Tibial artery (tissue), 4 donors: ENCODE measurements around the gene LRPAP1.
"Not testable (repeated sequence)": the region's sequence is repeated elsewhere in the genome, so short reads cannot be mapped to it uniquely, and the experiment has no call there.

Experiments used
- DNase-seq, 2 donors: peaks; one replicate each; pipeline ENCODE4 v3.0.0-alpha.2; 2019
- H3K27ac ChIP-seq, 2 donors: fragments of 200-600 bp; sonication (generic) in 1 of 2; 1 replicate in 1 of 2; 2 replicates in 1 of 2; pipeline ENCODE4 v1.5.1; 2018 to 2019; ENCODE audit warnings: mild to moderate bottlenecking in 1 of 2
- H3K27me3 ChIP-seq, 2 donors: fragments of 200-600 bp; sonication (generic) in 1 of 2; one replicate each; pipeline versions ENCODE4 v1.5.1 to v1.6.0; 2016 to 2019
- H3K36me3 ChIP-seq, 3 donors: fragments of 200-600 bp; sonication (generic) in 2 of 3; one replicate each; pipeline ENCODE4 v1.5.1; 2016 to 2019; ENCODE audit warnings: mild to moderate bottlenecking in 2 of 3
- H3K4me1 ChIP-seq, 4 donors: fragments of 200-600 bp; sonication (generic) in 2 of 4; 1 replicate in 3 of 4; 2 replicates in 1 of 4; pipeline ENCODE4 v1.5.1; 2016 to 2019
- H3K4me3 ChIP-seq, 2 donors: fragments of 200-600 bp; sonication (generic) in 1 of 2; 1 replicate in 1 of 2; 2 replicates in 1 of 2; pipeline ENCODE4 v1.5.1; 2018 to 2019; ENCODE audit warnings: mild to moderate bottlenecking in 2 of 2
- H3K9me3 ChIP-seq, 3 donors: fragments of 200-600 bp; sonication (generic) in 1 of 3; one replicate each; pipeline ENCODE4 v1.5.1; 2016 to 2019
- intact Hi-C: fragments of 100-400 bp; cut with DNase I; formaldehyde crosslinking; loops from one replicate; pipeline ENCODE4 v1.15.0; 2023; ENCODE audit warnings: low total_unique reads
- TF ChIP-seq, protein P1 (sequence below), 2 experiments: fragments of 200-600 bp in 1 of 2; fragments of 450-650 bp in 1 of 2; IDR thresholded peaks; one replicate each; pipeline ENCODE4 v1.5.1; 2017 to 2019; ENCODE audit warnings: antibody characterized with exemption in 2 of 2, mild to moderate bottlenecking in 1 of 2, moderate library complexity in 1 of 2

LRPAP1 gene

DNA sequence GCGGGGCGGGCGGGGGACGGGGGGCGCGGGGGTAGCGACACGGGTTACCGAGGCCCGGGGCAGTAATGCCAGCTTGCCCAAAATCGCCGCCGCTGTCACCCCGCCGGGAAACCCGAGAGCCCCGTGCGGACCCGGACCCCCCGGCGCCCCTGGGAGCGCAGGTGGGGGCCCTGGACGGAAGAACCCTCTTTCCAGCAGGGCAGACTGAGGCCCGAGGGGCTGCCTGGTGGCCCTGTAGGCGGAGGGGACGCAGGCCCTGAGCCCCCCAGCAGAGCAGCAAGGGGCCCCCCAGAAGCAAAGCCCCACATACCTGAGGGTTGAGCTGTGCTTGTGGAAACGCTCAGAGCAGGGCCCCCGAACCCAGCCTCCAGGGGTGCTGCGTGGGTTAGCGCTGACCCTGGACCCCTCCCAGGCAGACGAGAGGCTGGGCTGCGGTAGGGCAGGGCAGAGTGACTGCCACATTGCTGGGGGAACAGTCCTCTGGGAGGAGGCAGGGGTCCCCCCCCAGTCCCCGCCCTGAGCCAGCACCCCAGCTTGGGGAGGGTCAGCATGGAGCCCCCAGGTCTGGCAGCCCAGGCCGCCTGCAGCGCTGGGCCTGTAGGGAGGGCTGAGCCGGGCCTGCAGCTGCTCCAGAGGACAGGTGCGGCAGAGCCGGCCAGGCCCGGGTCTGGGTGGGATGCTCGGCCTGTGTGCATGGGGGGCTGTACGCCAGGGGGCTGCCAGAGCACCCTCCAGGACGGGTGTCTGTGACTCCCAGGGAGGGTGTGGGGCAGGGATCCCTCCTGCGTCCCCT is 68.5 kb downstream of the LRPAP1 start:
- H3K27me3 ChIP-seq = no peaks in the 10 kb centered on the region
- H3K36me3 ChIP-seq = no peaks in the 10 kb centered on the region
- peak overlapping the region; percentile 56 to 62 for H3K4me3 ChIP-seq
- TF ChIP-seq, protein P1, sequence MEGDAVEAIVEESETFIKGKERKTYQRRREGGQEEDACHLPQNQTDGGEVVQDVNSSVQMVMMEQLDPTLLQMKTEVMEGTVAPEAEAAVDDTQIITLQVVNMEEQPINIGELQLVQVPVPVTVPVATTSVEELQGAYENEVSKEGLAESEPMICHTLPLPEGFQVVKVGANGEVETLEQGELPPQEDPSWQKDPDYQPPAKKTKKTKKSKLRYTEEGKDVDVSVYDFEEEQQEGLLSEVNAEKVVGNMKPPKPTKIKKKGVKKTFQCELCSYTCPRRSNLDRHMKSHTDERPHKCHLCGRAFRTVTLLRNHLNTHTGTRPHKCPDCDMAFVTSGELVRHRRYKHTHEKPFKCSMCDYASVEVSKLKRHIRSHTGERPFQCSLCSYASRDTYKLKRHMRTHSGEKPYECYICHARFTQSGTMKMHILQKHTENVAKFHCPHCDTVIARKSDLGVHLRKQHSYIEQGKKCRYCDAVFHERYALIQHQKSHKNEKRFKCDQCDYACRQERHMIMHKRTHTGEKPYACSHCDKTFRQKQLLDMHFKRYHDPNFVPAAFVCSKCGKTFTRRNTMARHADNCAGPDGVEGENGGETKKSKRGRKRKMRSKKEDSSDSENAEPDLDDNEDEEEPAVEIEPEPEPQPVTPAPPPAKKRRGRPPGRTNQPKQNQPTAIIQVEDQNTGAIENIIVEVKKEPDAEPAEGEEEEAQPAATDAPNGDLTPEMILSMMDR (IDR thresholded peaks at IDR 0.05) = no peak
- peaks cover 0 to 39% (median 31%) of the 10 kb centered on the region in 4 donors for H3K4me1 ChIP-seq
- no peaks in the 10 kb centered on the region for H3K9me3 ChIP-seq
- no peak for DNase-seq
- H3K27ac ChIP-seq = peak overlapping the region; percentile 55 to 75
- intact Hi-C loops = no loop called here

DNA sequence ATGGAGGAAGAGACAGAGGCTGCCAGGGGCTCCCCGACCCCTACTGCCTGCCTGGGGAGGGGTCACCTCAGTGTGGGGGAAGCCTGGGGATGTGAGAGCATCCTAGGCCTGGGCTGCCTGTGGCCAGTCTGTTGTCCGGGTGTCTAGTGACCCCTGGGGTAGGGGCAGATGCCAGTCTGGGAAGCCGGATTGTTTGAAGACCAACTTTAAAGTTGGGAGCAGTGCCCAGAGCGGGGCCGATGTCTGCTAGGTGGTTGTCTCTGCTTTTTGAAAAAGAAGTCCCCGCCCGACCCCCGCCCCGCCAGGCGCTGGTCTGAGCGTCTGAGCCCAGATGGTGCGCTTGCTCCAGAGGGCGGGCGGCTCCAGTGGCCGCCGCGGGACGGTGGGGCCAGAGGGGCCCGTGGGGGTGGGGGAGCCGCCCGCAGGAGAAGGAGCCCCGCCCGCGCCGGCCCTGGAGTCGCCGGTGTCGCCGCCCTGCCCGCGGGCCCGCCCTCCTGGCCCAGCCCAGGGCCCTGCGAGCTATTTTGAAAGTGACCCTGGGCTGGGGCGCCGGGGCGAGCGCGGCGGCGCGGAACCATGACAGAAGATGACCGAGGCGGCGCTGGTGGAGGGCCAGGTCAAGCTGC is 69.3 kb downstream of the LRPAP1 start, which contains the start of gene DOK7:
Gene DOK7, plus strand, starts transcription at position 517 of the 626 bp plus-strand sequence. Its CDS starts 70 bp downstream, at position 587.
- Histone ChIP-seq H3K9me3 (no peaks in the 10 kb centered on the region), H3K4me1 (peaks cover 0 to 39% (median 31%) of the 10 kb centered on the region in 4 donors), H3K27me3 (no peaks in the 10 kb centered on the region), H3K27ac (peak within 1 kb of the TSS; percentile 55 to 75), H3K36me3 (no peaks in the 10 kb centered on the region), H3K4me3 (peak within 1 kb of the TSS; percentile 56 to 62)
- DNase-seq = peak in 1 of 2 donors; percentile 85
- intact Hi-C loops = no loop called here
- TF ChIP-seq, protein P1 (IDR thresholded peaks at IDR 0.05) = no peak

DNA sequence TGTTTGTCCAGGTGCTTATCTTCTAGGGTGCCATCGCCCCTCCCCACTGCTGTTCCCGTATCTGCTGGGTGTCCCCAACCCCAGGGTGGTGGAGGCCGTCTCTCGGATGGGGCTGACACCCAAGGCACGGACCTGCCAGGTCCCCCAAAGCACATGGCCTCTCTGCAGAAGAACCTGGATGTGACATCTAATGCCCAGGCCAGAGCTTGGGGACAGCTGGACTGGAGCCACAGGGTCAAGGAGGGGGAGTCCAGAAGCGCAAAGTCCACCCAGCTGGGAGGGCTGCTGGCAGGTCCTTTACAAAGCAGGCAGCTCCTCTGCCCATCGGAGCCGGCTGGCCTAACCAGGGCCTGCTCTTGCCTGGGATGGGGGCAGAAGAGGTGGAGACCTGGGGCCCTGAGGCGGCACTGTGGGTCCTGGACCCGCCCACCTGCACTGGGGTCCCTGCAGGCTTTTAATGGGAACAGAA is 69.9 kb downstream of the LRPAP1 start:
- H3K9me3 ChIP-seq = no peaks in the 10 kb centered on the region
- peak overlapping the region; percentile 55 to 75 for H3K27ac ChIP-seq
- intact Hi-C loops = no loop called here
- TF ChIP-seq, protein P1 (IDR thresholded peaks at IDR 0.05) = no peak
- H3K36me3 ChIP-seq = no peaks in the 10 kb centered on the region
- peaks cover 0 to 39% (median 31%) of the 10 kb centered on the region in 4 donors for H3K4me1 ChIP-seq
- H3K27me3 ChIP-seq = no peaks in the 10 kb centered on the region
- no peak overlapping the region for H3K4me3 ChIP-seq
- no peak for DNase-seq

DNA sequence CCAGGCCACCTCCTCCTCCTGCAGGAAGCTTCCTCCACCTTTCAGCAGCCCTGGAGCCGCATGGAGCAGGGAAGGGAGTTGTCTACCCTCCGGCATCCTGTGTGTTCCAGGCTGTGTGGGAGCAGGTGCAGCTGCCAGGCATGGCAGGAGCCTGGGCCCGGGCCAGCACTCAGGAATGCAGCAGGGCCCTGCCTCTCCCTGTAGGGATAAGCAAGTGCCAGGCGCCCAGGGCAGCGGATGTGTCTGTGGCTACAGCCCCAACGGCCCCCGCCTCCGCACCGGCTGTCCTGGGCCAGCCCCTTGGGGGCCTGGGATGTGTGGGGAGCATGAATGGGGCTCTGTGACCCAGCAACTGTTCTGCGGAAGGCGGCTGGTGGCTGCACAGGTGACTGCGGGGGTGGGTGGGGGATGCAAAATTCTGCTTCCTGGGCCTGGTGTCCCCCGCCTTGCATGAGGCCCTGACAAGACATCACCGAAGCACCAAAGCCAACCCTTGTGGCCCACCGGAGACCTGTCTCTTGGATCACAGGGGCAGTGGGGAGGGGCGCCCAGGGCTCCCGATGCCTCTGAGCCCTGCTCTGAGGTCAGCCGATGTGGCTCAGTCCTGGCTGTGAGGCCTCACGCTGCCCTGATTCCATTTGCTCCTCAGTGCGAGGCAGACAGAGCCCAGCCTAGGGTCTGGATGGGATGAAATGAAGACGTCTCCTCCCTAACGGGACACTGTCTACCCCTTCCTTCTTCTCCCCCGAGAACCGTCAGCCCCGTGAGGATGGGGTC is 70.5 kb downstream of the LRPAP1 start:
- peaks cover 0 to 1% (median 0%) of the 10 kb centered on the region in 3 donors for H3K9me3 ChIP-seq
- TF ChIP-seq, protein P1 (IDR thresholded peaks at IDR 0.05) = no peak
- intact Hi-C loops = no loop called here
- H3K27ac ChIP-seq = peak overlapping the region; percentile 55 to 75
- peaks cover 0 to 39% (median 31%) of the 10 kb centered on the region in 4 donors for H3K4me1 ChIP-seq
- no peaks in the 10 kb centered on the region for H3K27me3 ChIP-seq
- DNase-seq = no peak
- H3K36me3 ChIP-seq = no peaks in the 10 kb centered on the region
- no peak overlapping the region for H3K4me3 ChIP-seq

DNA sequence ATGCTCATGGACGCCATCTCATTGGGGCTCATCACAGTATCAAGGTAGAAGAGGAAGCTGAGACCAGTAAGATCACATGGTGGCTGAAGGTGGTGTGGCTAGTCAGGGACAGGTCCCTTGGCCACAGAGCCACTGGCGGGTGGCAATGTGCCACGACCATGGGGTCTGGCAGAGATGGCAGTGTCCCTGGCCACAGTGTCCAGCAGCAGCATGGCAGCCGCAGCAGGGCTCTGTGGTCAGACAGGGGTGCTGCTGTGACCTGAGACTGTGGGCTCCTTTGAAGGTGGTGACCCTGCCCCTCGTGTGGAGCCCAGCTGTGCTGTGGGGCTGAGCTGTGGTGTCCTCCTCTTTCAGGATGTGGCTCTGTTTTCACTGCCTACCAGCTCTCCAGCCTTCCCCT is 71.3 kb downstream of the LRPAP1 start:
- no peaks in the 10 kb centered on the region for H3K27me3 ChIP-seq
- H3K27ac ChIP-seq = peak overlapping the region; percentile 55 to 75
- peaks cover 0 to 39% (median 31%) of the 10 kb centered on the region in 4 donors for H3K4me1 ChIP-seq
- H3K4me3 ChIP-seq = no peak overlapping the region
- intact Hi-C loops = no loop called here
- H3K9me3 ChIP-seq = peaks cover 0 to 9% (median 0%) of the 10 kb centered on the region in 3 donors
- DNase-seq = no peak
- TF ChIP-seq, protein P1 (IDR thresholded peaks at IDR 0.05) = no peak
- no peaks in the 10 kb centered on the region for H3K36me3 ChIP-seq

DNA sequence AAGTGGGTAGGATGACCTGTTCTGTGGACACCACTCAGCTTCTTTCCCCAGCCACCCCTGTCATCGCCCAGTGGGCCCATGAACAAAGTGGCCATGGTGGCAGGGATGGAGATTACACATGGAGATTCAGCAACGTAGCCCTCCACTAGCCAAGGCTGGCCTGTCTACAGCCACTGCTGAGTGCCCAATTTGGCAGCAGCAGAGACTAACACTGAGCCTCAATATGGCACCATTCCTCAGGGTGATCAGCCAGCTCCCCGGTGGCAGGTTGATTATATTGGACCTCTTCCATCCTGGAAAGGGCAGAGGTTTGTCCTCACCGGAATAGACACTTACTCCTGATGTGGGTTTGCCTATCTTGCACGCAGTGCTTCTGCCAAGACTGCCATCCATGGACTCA is 73.1 kb downstream of the LRPAP1 start:
- not testable (repeated sequence) for H3K4me3 ChIP-seq

More for the DNA sequence above, 73.1 kb downstream of the LRPAP1 start:
- H3K27ac ChIP-seq, H3K36me3 ChIP-seq, DNase-seq, H3K27me3 ChIP-seq, intact Hi-C loops: not testable (repeated sequence)
- peaks cover 0 to 21% (median 12%) of the 10 kb centered on the region in 3 donors for H3K9me3 ChIP-seq
- peaks cover 0 to 32% (median 29%) of the 10 kb centered on the region in 4 donors for H3K4me1 ChIP-seq
